ENCODE measurements around the gene CUTA.
A peak's percentile ranks its signal among the peaks of the same experiment; 100 is the strongest.

DNA sequence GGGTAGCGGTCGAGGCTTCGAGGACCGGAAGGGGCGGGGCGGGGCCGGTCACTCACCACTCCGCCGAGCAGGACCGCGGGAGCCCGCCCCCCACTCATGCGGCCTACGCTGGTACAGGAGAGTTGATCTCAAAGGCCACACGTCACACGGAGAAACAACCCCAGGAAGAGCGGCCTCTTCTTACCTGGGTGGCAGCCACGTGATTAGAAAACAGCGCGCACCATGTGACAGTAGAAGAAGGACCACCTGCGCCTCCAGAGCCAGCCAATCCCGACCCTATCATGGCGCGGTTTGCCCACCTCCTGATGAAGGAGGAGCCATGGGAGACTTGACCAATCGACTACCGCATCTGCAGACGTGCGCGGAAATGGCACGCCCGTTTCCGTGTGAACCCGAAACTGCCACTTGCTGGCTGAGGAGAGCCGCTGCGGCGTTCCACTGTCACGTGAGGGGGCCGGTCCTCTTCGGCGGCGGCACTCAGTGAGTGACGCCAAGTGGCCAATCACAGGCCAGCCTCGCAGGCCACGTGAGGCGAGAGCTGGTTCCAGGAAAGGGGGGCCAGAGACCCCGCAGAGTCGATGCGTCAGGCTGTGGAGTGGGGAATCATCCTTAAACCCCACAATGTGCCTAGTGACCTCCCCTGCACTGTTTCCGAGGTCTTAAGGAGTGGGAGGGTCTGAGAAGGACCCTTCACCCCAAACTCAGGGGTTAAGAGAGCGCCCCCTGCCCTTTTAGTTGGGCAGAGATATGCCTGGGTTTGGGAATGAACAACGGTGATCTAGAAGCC is at the start of gene CUTA:
- TF ChIP-seq POLR2A (IDR thresholded peaks at IDR 0.05; ENCODE audit: low read depth) (peak; percentile 70), CTCF (IDR thresholded peaks at IDR 0.05) (peak in 2 of 3 experiments; percentile 21 to 39), POLR2AphosphoS5 (IDR thresholded peaks at IDR 0.05) (peak; percentile 97 to 98), EP300 (IDR thresholded peaks at IDR 0.05) (no peak)

Measured in esophagus muscularis mucosa (tissue), 4 donors.